ENCODE data around the gene CCDC61. TPM values are rescaled to one million over a fixed set of nuclear protein-coding genes. Genes with fewer than 3 reads are reported as not detected.

The CCDC61 gene
- total RNA-seq, 4 donors from 2014 or later = 7.4 to 16.5 (median 10.8) TPM

- no peak for DNase-seq
- no peak for TF ChIP-seq POLR2A (IDR thresholded peaks at IDR 0.05)
- TF ChIP-seq, protein P1, sequence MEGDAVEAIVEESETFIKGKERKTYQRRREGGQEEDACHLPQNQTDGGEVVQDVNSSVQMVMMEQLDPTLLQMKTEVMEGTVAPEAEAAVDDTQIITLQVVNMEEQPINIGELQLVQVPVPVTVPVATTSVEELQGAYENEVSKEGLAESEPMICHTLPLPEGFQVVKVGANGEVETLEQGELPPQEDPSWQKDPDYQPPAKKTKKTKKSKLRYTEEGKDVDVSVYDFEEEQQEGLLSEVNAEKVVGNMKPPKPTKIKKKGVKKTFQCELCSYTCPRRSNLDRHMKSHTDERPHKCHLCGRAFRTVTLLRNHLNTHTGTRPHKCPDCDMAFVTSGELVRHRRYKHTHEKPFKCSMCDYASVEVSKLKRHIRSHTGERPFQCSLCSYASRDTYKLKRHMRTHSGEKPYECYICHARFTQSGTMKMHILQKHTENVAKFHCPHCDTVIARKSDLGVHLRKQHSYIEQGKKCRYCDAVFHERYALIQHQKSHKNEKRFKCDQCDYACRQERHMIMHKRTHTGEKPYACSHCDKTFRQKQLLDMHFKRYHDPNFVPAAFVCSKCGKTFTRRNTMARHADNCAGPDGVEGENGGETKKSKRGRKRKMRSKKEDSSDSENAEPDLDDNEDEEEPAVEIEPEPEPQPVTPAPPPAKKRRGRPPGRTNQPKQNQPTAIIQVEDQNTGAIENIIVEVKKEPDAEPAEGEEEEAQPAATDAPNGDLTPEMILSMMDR (IDR thresholded peaks at IDR 0.05) = no peak
- H3K4me3 ChIP-seq = no peak overlapping the region
Measured at GRCh38 chr19:45999653-46000121, 4.4 kb downstream of the CCDC61 start.

DNA sequence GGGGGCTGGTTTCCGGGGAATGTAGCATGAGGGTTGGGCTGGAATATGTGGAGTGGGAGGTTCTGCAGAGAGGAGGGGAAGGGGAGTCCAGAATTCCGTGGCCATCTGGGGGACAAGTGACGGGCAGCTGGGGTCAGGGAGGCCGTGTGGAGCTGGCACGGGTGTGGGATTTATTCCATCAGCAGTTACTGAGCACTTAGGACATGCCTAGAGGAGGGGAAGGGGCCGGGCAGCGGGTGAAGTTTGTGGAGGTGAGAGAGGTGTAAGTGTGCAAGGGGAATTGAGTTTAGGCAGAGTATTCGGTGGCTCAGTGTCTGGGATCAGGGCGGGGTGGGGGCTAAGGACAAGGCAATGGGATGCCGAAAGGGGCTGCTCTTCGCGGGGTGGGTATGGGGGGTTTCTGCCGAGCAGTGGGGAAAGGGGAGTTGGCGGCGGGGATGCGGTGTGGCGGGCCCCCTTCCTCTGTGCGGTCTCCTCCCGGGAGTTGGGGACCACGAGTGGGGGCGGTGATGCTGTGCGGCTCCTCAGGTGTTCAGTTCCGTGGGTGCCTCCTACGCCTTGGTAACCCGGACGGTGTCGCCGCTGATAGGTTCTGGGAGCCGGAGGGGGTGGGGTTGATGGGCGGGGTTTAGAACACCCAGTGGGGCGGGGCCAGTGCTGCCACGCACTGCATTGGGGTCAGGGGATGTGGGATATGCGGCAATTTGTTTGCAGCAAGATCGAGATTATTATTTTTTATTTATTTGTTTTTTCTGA lies 5.4 kb downstream of the CCDC61 start:
- Histone ChIP-seq H3K4me1 (peaks cover 0 to 17% (median 8%) of the 10 kb centered on the region in 4 donors), H3K27me3 (no peaks in the 10 kb centered on the region), H3K27ac (no peak overlapping the region), H3K36me3 (no peaks in the 10 kb centered on the region), H3K4me3 (peak overlapping the region in 3 of 4 donors; percentile 20 to 41 (median 27)), H3K9me3 (no peaks in the 10 kb centered on the region)
- TF ChIP-seq POLR2A (IDR thresholded peaks at IDR 0.05) = no peak
- TF ChIP-seq, protein P1 (IDR thresholded peaks at IDR 0.05) = no peak
- DNase-seq = peak; percentile 74 to 87 (median 83)

More at GRCh38 chr19:45999653-46000121, 4.4 kb downstream of the CCDC61 start:
- H3K36me3 ChIP-seq = no peaks in the 10 kb centered on the region
- no peaks in the 10 kb centered on the region for H3K9me3 ChIP-seq
- H3K27ac ChIP-seq = no peak overlapping the region
- H3K4me1 ChIP-seq = peaks cover 0 to 18% (median 8%) of the 10 kb centered on the region in 4 donors
- H3K27me3 ChIP-seq = no peaks in the 10 kb centered on the region

DNA sequence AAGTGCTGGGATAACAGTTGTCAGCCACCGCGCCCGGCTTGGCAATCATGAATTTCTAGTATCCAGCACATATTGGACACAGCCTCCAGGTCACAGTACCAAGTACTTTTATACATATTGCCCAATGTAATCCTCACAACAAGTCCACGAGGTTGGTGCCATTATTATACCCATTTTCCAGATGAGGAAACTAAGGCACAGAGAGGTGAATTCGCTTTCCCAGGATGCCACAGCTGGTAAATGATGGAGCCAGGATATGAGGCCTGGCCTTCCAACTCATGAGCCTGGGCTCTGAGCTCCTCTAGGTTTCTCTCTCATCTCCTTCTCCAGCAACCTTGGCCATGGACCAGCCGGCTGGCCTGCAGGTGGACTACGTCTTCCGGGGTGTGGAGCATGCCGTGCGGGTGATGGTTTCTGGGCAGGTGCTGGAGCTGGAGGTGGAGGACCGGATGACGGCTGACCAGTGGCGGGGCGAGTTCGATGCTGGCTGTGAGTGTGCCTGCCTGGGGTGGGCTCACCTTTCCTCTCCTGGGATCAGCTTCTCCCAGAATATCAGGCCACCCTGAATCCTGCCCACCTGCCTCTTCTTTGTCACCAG lies 7.5 kb downstream of the CCDC61 start:
- Histone ChIP-seq H3K27me3 (no peaks in the 10 kb centered on the region), H3K4me3 (no peak overlapping the region), H3K9me3 (no peaks in the 10 kb centered on the region), H3K36me3 (no peaks in the 10 kb centered on the region), H3K27ac (no peak overlapping the region), H3K4me1 (peaks cover 0 to 12% (median 7%) of the 10 kb centered on the region in 4 donors)
- TF ChIP-seq, protein P1 (IDR thresholded peaks at IDR 0.05) = no peak
- TF ChIP-seq POLR2A (IDR thresholded peaks at IDR 0.05) = no peak
- DNase-seq = no peak

DNA sequence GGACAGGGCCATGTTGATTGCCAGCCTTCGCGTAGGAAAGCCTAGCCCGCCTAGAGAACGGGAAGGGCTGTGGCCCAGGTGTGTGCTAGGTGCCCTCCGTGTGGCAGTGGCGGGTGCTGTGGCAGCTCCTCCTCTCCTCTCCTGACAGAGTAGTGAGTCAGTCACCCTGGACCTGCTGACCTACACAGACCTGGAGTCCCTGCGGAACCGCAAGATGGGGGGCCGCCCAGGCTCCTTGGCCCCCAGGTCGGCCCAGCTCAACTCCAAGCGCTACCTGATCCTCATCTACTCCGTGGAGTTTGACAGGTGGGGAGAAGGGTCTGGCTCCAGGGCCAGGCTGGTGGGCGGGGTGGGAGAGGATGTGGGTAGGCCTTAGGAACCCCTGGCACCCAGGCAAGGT lies 11.1 kb downstream of the CCDC61 start:
- no peak for DNase-seq
- H3K36me3 ChIP-seq = no peaks in the 10 kb centered on the region
- H3K4me1 ChIP-seq = peaks cover 0 to 4% (median 0%) of the 10 kb centered on the region in 4 donors

More for the DNA sequence above, 11.1 kb downstream of the CCDC61 start:
- H3K9me3 ChIP-seq = no peaks in the 10 kb centered on the region
- no peaks in the 10 kb centered on the region for H3K27me3 ChIP-seq
- no peak overlapping the region for H3K27ac ChIP-seq
- TF ChIP-seq, protein P1 (IDR thresholded peaks at IDR 0.05) = no peak
- H3K4me3 ChIP-seq = no peak overlapping the region

Data from Peyer's patch (tissue), 4 donors.